GM19099 (cell line): Measurements from ENCODE around the gene CRYGN.

Experiments
- POLR2A ChIP-seq: IDR thresholded peaks from 3 replicates; pipeline ENCODE4 v1.6.1; 2011; ENCODE audit warnings: low read depth; ENCODE audit not compliant: insufficient read length; ENCODE audit errors: extremely low read depth

CRYGN gene

DNA sequence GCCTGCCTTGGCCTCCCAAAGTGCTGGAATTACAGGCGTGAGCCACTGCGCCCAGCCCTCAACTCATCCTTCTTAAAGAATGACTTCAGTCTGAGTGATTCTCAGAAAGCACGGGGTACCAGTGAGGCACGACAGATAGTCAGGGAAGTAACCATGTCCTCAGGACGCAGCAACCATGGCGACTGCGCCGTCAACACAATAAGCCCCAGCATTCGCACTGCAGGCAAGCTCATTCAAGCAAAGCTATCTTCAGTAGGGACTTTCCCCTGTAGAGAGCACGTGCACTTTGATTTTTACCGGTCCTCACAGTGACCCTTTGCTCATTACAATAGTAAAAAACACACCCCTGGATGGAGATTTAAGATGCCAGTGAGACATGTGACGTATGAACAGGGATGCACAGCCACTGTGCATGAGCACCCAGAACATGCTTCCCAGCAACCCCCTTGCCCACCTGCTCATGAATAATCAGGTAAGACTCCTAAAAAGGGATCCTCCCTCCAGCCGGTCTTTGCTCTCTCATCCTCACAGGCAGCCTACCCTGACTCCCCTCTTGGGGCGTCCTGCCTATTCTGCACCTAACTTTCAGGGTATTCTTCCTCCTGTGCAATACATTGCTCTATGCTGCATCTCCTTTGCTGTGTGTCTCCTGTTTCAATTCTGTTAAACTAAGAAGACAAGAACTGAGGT, 39.2 kb downstream of the CRYGN start:
- no peak for TF ChIP-seq POLR2A

DNA sequence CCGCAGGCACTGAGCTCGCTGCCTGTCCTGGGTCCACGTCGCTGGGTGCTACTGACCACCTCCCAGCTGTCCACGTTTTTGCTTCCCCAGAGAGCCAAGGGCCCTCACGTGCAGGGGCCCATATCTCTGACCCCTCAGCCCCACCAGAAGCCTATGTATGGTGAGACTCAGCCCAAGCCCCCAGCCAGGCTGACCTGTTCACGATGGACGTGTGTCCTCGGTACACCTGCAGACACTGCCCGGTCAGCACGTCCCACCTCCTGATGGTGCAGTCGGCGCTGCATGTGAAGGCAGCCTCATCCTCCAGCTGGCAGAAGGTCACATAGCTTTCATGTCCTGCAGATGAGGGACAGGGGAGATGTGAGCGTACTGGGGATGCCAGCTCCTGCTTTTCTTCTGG, 40.0 kb downstream of the CRYGN start:
- no peak for TF ChIP-seq POLR2A

DNA sequence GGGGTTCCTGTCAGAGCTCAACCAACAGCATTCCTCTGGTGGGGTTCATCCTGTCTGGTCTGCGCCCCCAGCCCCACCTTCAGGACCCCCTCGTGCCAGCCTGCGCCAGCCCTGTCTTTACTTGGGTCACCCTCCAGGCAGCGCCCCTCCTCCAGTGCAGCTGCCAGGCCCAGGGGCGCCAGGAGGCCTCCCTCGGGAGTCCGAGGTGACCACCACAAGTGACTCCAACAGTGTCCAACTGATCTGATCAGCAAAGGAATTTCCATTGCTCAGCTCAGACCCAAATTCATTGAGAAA, 40.7 kb downstream of the CRYGN start:
- TF ChIP-seq POLR2A: no peak

DNA sequence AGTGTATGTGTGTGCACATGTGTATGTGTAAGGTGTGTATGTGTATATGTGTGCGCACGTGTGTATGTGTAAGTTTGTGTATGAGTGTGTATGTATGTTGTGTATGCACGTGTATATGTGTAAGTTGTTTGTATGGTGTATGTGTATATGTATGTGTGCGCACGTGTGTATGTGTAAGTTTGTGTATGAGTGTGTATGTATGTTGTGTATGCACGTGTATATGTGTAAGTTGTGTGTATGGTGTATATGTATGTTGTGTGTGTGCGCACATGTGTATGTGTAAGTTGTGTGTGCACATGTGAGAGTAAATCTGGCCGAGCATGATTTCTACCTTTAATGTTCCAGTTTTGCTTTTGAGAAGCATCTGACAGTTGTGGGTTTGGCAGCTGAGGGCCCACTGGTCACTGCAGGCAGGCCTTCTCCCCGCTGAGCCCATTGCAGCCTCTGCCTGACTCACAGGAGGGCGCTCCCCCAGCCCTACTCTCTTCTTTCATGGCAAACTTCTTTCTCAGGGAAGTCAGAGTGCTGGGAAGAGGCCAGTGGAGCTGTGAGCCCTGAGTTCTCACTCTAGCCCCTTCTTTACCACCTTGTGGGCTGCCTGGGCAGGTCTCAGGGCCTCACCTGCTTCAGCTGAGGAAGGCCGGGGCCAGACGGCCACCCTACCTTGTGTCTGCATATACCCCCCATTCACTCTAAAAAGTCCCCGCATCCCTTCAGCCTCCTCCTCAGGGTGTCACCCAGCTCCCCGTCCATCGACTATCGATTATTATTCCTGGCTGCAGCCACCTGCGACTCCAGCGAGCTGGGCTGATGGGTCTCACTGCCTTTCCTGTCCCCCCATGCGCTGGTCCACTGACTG, 41.3 kb downstream of the CRYGN start:
- TF ChIP-seq POLR2A: no peak

DNA sequence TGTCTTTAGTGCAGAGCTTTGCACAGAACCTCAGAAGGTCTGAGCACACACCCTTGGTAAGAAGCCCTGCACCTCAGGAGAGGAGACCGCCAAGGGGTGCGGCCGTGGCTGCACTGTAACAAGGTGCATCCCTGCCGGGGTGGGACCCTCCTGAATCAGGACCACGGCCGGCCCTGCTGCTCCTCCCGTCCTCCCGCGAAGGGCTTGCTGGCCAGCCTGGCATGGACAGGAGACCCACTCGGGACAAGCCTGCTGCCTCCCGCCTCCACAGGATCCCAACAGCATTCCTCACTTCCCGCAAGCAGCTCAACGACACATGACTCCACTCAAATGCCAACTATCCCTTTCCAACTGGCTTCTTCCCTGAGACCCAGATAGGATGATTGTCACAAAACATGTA, 42.9 kb downstream of the CRYGN start:
- no peak for TF ChIP-seq POLR2A

DNA sequence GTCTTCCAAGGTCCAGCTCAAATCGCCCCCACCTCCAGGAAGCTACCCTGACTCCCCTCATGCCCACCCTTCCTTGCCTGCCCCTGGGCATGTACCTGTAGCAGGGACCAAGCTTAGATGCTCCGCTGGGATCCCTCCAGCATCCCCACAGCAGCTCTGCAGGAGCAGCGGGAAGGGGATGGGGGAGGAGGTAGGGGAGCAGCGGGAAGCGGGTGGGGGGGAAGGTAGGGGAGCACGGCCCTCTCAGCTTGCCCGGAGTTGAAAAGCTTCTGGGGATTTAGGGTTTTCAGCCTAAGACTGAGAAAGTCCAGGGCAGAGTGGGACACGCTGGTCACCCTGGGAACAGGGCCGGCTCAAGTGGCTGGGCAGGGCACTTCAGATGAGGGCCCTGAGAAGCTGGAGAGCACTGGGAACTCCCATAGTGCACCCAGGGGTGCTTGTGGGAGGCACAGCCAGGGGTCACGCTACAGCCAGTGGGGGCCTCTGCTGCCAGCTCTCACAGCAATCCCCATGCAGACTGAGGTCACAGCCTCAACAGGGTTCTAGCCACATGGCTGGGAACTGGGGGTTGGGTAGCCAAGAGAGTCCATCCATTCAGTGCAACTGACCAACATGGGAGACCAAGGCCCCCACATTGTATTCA, 43.5 kb downstream of the CRYGN start:
- TF ChIP-seq POLR2A: no peak

DNA sequence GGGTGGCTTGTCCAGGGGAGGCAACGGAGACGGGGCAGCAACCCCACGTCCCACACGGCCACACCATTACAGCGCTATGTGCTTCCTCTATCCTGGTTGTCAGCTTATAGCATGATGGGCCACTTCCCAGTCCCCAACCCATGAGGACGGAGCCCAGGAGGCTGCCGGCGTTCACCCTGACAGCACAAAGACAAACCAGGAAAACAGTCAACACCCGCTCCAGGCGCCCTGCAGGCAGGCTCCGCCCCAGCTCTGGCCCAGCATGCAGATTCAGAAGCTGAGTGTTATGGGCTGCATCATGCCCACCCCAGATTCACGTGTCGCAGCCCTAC, 44.9 kb downstream of the CRYGN start:
- no peak for TF ChIP-seq POLR2A

DNA sequence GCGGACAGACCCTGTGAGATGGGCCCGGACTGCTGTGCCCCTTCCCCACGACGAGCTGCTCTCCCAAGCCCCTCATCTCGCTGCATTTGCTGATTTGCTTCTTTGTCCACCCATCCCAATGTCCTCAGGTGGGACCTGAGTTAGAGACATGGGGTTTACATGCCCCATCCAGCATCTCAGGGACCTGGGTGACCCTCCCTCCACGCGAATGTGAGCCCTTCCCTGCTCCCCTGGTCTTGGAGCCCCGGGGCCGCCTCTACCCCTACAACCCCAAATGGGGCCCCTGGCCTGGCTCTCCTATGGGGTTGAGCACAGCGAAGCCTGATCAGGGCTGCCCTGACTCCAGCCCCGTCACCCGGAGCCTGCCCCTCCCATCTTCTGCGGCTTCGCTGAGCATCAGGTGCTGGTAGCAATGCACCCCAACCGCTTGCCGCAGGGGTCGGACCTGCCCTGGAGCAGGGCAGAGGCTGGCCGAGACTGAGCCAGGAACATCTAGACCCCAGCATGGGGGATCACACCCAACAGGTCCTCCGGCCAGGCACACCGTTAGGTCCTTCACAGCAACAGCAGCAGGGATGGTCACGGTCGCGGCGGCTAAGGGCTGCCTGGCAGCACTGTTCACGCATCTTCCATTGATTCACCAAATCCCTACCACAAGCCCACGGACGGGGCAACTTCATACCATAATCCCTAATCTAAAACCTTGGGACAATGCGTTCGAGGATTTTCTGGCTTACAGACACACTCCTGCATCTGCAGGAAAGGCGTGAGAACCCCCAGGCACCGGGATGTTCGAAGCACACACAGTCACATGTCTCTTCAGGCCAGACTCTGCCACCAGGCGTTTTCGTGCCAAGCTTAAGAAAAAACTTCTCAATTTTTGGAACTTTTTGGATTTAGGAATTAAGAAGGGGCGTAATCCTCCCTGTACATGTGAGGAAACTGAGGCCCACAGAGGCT, 45.6 kb downstream of the CRYGN start:
- no peak for TF ChIP-seq POLR2A

DNA sequence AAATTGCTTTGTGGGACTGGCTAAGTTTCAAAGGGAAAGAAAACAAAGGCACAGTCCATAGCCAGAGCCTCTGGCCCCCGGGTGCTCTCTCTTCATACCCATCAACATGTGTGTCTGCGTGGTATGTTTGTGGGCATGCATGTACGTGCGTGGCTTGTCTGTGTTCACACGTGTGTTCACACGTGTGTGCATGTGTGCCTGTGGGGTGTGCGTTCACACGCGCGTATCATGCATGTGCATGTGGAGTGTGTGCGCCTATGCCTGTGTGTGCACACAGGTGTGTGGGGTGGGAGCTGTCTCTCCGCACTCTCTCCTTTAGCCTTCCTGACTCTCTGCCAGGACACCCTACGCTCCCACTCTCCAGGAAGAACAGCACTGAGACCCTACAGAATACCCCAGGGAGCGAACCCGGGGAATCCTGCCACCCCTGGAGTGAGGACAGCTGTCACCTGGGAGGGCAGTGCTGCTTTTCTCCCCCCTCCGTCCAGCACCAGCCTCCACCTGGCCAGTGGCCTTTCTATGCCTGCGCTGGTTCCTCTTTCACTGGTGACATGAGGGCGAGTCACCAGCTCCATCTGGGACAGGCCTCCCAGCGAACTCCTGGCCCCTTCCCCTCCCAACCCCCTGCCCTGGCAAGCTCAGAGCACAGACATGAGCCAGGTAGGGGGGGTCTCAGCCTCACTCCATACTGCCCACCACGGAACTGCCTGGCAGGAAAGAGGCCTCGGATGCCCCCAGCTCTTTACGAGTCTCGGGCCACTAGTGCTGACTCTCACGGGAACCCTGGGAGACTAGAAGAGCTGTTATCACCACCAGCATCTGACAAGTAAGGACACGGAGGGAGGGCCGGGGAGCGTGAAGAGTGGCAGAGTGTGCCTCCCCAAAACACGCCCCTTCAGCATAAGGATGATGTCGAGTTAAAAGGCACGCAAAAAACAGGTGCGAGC, 46.6 kb downstream of the CRYGN start:
- no peak for TF ChIP-seq POLR2A

DNA sequence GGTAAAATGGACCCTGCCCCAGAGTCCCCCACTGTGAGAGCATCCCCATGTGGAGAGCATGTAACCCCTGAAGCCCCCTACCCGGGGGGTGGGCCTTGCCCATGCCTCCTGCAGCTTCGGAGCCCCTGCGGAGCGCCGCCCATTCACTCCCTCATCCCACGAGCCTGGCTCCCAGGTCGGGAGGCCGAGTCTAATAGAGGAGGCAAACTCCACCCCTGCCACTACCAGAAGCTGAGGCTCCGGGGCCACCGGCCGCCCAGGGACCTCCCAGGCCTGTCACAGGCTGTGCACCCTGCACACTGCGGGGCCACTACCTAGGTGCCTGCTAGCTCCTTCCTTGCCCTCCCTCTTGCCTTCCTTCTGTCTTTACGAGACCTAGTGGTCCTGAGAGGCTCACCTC, 47.5 kb downstream of the CRYGN start:
- no peak for TF ChIP-seq POLR2A

DNA sequence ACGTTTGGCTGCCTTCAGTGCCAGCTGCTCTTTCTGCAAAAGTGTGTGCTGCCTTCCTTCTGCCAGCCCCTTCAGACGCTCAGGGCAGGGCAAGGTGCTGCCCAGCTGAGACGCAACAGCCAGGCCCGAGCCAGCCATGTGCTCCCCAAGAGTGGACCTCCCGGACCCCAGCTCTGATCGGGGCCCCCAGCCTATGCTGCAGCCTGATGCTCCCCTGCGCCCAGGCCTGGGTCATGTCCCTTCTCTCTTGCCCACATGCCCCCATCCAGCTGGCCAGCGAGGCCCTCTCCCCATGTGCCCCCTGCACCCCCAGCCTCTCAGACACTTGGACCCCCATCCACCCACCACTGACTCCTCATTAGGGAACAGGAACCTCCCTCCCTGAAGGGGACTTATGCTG, 47.9 kb downstream of the CRYGN start:
- no peak for TF ChIP-seq POLR2A

DNA sequence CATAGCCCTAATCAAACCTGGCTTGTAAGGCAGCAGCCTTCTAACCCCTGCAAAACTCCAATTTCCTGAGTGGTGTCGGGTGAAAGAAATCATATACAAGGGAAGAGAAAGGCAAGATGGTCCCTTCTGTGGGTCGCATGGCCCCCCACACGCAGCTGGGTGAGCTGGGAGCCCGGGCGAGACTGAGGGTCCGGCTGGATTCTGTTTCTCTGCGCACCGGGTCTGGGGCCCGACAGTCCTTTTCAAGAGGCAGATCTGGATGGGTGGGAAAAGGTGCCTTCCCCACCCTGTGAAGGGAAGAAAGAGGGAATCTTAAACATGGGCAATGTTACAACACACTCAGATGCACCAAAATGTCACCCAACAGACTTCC, 48.6 kb downstream of the CRYGN start:
- TF ChIP-seq POLR2A: no peak

DNA sequence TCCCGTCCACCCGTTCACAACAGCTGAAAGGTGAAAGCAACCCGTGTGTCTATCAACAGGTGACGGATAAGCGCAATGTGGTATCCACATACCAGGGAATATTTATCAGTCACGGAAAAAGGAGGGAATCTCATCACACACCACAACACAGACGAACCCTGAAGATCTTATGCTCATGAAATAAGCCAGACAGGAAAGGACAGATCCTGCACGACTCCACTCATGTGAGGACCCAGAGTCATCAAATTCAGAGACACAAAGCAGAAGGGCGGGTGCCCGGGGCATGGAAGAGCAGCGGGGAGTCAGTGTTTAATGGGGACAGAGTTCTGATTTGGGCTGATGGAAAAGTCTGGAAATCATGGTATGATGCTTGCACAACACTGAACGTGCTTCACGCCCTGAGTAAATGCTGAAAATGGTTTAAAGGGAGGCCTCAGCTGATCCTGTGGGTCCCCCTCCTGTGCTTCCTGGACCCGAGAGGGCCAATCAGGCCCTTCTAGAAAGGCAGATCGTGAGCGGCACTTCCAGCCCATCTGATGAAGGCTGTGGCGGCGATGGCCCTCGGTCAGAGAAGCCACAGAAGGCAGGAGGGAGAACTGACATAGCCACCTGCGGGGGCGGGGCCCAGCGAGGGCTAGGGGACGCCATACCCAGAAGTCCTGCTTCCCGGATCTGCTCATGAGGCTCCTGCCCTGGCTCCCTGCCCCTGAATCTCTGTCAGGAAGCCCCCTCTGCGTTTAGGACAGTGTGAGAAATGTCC, 49.2 kb downstream of the CRYGN start:
- TF ChIP-seq POLR2A: no peak

DNA sequence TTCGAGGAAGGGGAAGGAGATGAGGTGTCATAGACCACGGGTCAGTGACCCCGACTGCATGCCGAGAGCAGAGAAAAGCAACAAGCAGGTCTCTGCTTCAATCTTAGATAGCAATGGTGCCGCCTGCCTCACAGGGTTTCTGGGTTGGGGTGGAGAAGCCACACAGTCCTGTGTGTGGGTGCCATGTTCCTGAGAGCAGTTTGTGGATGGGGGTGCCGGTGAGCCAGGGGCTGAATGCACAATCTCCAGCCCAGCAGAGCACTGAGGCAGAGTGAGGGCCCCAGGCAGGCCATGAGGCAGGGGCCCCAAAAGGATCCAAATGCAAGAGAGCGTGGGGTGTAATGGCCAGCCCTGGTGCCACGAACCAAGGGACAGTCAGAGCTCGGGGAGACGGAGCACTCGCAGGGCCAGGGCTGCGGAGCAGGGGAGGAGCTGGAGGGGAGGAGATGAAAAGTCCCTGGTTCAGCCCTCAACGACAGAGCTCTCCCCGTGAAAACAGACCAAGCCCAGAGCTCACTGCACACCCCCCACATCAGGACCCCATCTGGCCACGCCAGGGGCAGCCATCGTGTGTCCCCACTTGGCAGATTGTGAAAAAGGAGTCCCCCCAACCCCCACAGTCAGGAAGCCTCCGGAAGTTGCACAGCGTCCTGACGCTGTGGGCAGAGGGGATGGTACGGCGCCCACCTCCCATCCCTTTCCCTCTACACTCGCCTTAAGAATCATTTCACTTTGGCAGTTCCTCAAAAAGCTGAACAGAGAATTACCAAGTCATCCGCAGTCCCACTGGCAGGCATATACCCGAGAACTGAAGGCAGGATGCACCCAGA, 50.0 kb downstream of the CRYGN start:
- no peak for TF ChIP-seq POLR2A
